Activated CD4-positive, CD25-positive, alpha-beta regulatory T cell treated with anti-CD3 and anti-CD28 coated beads, Interleukin-2, amount 50 U/mL, for 16 hours (primary cell): Measurements from ENCODE around the gene OPTC.

ENCODE experiments used
- DNase-seq: peaks from one replicate; pipeline ENCODE4 v3.0.0-alpha.2; 2020; ENCODE audit warnings: low read depth, low spot score

OPTC gene

GRCh38 chr1:203558064-203558760, 64.3 kb downstream of the OPTC start:
- DNase-seq, result no peak
